Effector memory CD8-positive, alpha-beta T cell (primary cell): ENCODE data around the gene SLC30A1.
A peak's percentile ranks its signal among the peaks of the same experiment; 100 is the strongest.
"Not testable (repeated sequence)": the region's sequence is repeated elsewhere in the genome, so short reads cannot be mapped to it uniquely, and the experiment has no call there.

Experiments used
- ATAC-seq: fragments of 150-1000 bp; cut with Tn5 transposase; replicated peaks from 2 replicates; pipeline ENCODE4 v1.10.0; 2021; ENCODE audit warnings: mild to moderate bottlenecking, moderate library complexity
- DNase-seq, 3 experiments: peaks; one replicate each; pipeline ENCODE4 v3.0.0; 2021
- H3K27ac Mint-ChIP-seq, 2 donors: one replicate each; pipeline ENCODE4 v1.8.0; 2022; ENCODE audit warnings: mild to moderate bottlenecking in 2 of 2, mixed read lengths in 2 of 2, moderate library complexity in 2 of 2
- H3K27me3 Mint-ChIP-seq, 2 donors: one replicate each; pipeline ENCODE4 v1.8.0; 2022; ENCODE audit warnings: mixed read lengths in 2 of 2
- H3K36me3 Mint-ChIP-seq: one replicate; pipeline ENCODE4 v1.8.0; 2022; ENCODE audit warnings: mild to moderate bottlenecking, moderate library complexity, mixed read lengths; ENCODE audit not compliant: insufficient read depth
- H3K4me1 Mint-ChIP-seq, 2 donors: one replicate each; pipeline ENCODE4 v1.8.0; 2022; ENCODE audit warnings: low read depth in 2 of 2, mixed read lengths in 2 of 2
- H3K4me3 Mint-ChIP-seq, 2 donors: one replicate each; pipeline ENCODE4 v1.8.0; 2022; ENCODE audit warnings: mild to moderate bottlenecking in 2 of 2, mixed read lengths in 2 of 2, moderate library complexity in 2 of 2
- H3K9me3 Mint-ChIP-seq, 2 donors: one replicate each; pipeline ENCODE4 v1.8.0; 2022; ENCODE audit warnings: mixed read lengths in 2 of 2

The SLC30A1 gene

DNA sequence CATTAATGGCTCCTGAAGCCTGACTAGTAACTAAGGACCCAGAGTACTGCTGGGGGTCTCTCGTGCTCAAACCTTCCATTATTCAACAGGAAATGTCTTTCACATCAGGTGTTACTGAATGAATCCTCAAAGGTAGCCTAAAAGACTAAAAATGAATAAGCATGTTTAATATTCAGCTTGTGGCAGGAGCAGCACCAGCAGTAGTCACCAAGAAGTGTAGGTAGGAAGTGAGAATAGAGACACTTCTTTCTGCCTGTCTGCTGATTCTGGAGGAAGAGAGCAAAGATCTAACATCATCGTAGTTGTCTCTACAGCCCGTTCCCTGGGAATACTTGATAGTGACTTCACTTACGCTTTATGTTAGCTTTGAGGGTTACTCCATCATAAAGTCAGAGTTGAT lies 7.6 kb upstream of the SLC30A1 start:
- no peak for DNase-seq
- H3K36me3 Mint-ChIP-seq, result no peaks in the 10 kb centered on the region
- H3K4me3 Mint-ChIP-seq, result no peak overlapping the region
- no peaks in the 10 kb centered on the region for H3K9me3 Mint-ChIP-seq
- peaks cover 2 to 8% of the 10 kb centered on the region in 2 donors for H3K4me1 Mint-ChIP-seq
- no peak overlapping the region for H3K27ac Mint-ChIP-seq
- peaks cover 0 to 5% of the 10 kb centered on the region in 2 donors for H3K27me3 Mint-ChIP-seq
- no peak for ATAC-seq

DNA sequence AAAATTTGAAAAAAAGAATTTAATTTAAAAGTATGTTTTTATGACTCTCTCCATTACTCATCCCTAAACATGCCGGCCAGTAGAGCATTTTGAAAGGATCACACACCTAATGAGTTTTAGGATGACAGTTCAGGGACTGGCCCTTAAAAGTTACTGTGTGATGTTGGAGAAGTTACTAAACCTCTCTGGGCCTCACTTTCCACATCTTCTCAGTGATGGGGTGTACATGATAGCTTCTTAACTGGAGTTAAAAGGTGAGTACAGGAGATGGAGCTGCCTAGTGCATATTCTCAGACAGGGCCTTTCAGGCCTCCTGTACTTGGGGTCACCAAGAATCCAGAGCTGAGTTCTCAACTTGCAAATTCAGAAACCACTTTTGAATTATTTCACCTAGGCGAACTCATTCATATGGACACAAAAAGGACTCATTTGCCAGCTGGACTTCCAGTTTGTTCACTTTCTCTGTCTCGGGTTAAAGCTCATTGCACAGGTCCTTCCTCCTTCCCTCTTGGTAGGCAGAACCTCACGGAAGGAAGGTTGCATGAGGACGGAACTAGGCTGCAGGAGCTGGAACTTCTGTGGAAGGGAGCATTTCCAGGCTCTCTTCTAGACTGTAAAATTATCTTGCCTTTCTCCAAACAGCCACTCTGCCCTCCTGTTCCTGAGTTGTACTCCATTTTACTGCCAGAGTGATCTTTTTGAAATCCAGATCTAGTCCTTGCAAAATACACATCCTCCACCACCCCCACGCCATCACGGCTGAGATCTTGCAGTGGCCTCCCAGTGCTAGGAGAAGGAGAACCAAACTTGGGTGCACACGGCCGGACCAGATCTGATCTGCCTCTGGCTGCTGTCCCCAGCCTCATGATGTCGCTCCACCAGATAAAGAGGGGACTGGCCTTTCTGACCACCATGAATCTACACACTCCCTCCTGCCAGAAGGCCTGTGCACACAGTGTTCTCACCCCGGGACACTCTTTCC lies 4.3 kb upstream of the SLC30A1 start:
- peaks cover 9 to 20% of the 10 kb centered on the region in 2 donors for H3K4me1 Mint-ChIP-seq
- no peaks in the 10 kb centered on the region for H3K27me3 Mint-ChIP-seq
- H3K27ac Mint-ChIP-seq, result no peak overlapping the region
- H3K36me3 Mint-ChIP-seq, result peaks cover 6% of the 10 kb centered on the region
- ATAC-seq (no peak), DNase-seq (no peak)
- H3K9me3 Mint-ChIP-seq, result no peaks in the 10 kb centered on the region
- no peak overlapping the region for H3K4me3 Mint-ChIP-seq

DNA sequence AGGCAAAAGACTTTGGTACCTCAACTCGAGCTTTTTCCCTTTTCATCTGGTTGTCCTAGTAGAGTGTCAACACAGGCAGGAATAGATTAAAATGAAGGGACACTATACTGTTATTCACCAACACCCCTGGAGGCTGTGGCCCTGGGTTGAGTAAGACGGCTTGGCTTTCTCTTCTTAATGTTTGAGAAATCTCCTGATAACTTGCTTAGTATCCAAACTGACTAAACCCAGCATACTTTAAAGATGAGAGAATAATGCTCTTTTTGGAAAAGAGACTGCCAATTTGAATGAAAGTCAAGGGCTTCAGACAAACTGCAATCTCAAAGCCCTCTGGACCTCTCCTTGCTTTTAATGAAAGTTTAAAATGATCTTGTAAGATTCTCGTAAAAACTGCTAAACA lies 2.6 kb upstream of the SLC30A1 start:
- Mint-ChIP-seq H3K9me3 (no peaks in the 10 kb centered on the region), H3K36me3 (peaks cover 11% of the 10 kb centered on the region), H3K27me3 (no peaks in the 10 kb centered on the region), H3K4me3 (no peak overlapping the region), H3K4me1 (peaks cover 11 to 29% of the 10 kb centered on the region in 2 donors), H3K27ac (peak overlapping the region in 1 of 2 donors; percentile 71)
- DNase-seq, result no peak
- no peak for ATAC-seq

DNA sequence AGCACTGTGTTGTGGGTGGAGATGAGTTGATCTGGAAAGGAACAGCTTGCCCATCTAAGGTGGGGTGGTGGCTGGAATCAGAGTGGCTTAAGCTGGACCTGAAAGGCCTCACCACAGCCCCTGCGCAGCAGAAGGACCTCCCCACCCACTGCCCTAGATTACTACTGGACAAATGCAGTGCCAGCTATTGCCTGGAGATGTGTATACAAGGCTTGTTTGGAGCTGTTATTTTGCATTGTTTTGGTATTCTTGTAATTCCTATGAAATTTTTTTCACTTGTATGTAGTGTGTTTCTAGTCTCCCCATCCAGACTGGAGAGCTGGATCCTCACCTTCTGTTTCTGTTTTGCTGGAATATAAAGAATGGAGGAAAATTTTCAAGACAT lies 1.3 kb upstream of the SLC30A1 start:
- DNase-seq, result no peak
- peak overlapping the region; percentile 48 to 59 for H3K27ac Mint-ChIP-seq

DNA sequence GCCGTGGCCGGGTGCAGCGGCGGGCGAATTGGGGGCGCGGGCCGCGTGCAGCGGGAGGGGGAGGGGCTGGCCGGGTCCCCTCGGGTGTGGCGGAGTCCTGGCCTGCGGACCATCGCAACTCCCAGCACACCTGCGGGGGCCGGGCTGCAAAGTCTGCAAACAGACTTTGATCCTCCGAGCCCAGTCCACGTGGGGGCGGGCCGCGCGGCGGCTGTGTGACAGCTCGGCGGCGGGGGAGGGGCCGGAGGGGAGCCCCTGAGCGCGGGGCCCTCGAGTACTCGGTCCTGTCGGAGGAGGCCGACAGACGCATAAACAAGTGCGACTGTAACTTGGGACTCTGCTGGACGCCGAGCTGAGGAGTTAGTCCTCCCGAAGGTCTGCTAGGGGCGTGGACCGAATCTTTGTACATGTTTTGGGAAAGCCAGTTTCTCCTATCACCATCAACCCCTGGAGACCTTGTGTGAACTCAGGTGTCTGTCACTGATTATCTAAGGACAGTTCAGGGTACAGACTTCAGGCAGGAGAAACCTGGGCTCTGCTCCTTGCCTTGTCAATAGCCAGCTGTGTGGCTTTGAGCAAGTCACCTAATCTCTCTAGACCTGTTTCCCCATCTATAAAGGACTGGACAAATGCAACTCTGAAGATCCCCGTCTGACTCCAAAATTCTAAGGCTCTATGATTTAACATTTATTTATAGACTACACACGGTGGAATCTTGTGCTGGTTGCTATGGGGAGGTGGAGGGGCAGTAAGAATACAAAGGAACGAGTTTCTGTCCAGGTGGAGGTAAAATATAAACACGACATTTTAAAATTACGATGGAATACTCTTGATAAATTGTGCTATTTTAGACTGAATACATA lies 710 bp upstream of the SLC30A1 start:
- DNase-seq, result peak in 1 of 3 experiments; percentile 63
- H3K4me1 Mint-ChIP-seq, result peaks cover 11 to 31% of the 10 kb centered on the region in 2 donors

More for the DNA sequence above, 1.3 kb upstream of the SLC30A1 start:
- no peaks in the 10 kb centered on the region for H3K9me3 Mint-ChIP-seq
- H3K4me1 Mint-ChIP-seq, result peaks cover 11 to 29% of the 10 kb centered on the region in 2 donors
- H3K36me3 Mint-ChIP-seq, result peaks cover 11% of the 10 kb centered on the region
- no peak for ATAC-seq
- peak overlapping the region; percentile 88 to 91 for H3K4me3 Mint-ChIP-seq
- no peaks in the 10 kb centered on the region for H3K27me3 Mint-ChIP-seq

DNA sequence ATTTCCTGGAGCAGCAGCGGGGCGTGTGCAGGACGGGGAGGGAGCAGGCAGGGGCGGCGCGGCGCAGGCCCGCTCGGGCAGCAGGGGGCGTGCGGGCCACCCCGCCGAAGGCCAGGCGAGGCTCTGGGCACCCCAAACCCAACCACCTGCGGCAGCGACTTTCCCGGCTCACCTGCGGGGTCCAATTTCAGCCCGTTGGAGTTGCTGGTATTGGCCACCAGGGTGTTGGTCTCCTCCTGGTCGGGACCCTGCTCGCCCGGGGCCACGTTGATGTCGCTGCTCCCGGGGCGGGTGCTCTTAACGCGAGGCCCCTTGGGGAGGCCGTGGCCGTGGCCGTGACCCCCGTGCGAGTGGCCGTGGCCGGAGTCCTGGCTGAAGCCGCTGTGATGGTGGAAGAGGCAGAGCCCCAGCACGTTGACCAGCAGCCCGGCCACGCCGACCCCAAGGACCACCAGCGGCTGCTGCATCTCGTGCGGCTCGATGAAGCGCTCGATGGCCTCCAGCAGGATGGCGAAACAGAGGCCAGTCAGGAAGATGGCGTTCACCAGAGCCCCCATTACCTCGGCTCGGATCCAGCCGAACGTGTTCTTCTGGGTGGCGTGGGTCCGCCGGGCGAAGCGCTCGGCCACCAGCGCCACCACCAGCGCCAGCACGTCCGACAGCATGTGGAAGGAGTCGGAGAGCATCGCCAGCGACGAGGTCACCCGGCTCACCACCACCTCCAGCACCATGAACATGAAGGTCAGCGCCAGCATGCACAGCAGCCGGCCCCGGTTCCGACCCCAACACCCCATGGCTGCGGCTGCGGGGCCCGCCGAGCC lies 932 bp downstream of the SLC30A1 start:
- ATAC-seq (peak; percentile 45), DNase-seq (peak; percentile 66 to 71 (median 68))
- H3K27ac Mint-ChIP-seq, result peak overlapping the region; percentile 58 to 76
- peaks cover 11 to 39% of the 10 kb centered on the region in 2 donors for H3K4me1 Mint-ChIP-seq
- no peaks in the 10 kb centered on the region for H3K27me3 Mint-ChIP-seq
- no peaks in the 10 kb centered on the region for H3K9me3 Mint-ChIP-seq
- peaks cover 22% of the 10 kb centered on the region for H3K36me3 Mint-ChIP-seq
- H3K4me3 Mint-ChIP-seq, result peak overlapping the region; percentile 88 to 91

More for the DNA sequence above, 710 bp upstream of the SLC30A1 start:
- H3K27ac Mint-ChIP-seq, result peak overlapping the region; percentile 48 to 59
- H3K9me3 Mint-ChIP-seq, result no peaks in the 10 kb centered on the region
- ATAC-seq, result peak; percentile 46
- peaks cover 15% of the 10 kb centered on the region for H3K36me3 Mint-ChIP-seq
- peak overlapping the region; percentile 88 to 91 for H3K4me3 Mint-ChIP-seq
- no peaks in the 10 kb centered on the region for H3K27me3 Mint-ChIP-seq

DNA sequence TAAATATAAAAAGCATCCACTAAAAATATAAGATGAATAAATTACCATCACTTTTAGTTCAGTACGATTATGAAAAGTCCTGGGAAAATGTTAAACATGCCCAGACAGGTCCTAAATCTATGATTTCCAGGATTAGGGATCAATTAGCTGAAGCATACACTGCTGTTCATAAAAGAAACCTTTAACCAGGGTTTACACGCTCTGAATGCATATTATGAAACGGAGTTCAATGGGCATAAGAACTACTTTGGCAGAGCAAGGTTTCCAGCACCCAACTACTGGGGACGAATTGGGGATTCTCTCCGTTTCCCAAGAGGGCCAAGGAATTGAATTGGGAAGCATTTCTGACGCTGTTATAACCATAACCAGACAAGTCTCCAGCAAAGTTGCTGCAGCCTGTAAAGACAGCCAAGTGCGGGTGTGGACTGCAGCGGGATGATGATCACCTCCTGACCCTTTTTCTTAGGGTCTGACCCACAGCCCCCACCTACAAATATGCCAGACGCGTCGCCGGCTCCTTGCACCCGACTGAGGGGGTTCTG lies 1.6 kb downstream of the SLC30A1 start:
- Mint-ChIP-seq H3K9me3 (no peaks in the 10 kb centered on the region), H3K4me1 (peaks cover 11 to 39% of the 10 kb centered on the region in 2 donors), H3K36me3 (peaks cover 22% of the 10 kb centered on the region), H3K27ac (peak overlapping the region; percentile 58 to 76), H3K27me3 (no peaks in the 10 kb centered on the region), H3K4me3 (peak overlapping the region; percentile 88 to 91)
- ATAC-seq, result no peak
- DNase-seq, result no peak

DNA sequence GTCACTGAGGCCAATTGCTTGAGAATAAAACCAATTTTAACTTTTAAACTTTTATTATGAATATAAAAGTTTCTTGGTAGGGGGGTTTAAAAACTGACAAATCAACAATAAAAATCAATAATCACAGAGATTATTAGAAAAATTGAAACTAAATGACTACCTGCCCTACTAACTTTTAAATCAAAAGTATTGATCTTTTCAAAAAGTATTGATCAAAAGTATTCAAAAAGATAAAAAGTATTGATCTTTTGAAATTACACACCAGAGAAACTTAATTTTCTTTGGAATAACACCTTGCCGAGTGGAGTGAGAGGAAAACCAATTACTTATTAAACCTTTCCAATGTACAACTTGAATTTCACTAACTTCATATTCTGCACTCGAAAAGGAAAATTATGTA lies 2.2 kb downstream of the SLC30A1 start:
- DNase-seq, result no peak
- Mint-ChIP-seq H3K27ac (no peak overlapping the region), H3K4me1 (peaks cover 9 to 33% of the 10 kb centered on the region in 2 donors), H3K4me3 (peak overlapping the region; percentile 88 to 91), H3K36me3 (peaks cover 22% of the 10 kb centered on the region), H3K9me3 (no peaks in the 10 kb centered on the region), H3K27me3 (no peaks in the 10 kb centered on the region)
- no peak for ATAC-seq

DNA sequence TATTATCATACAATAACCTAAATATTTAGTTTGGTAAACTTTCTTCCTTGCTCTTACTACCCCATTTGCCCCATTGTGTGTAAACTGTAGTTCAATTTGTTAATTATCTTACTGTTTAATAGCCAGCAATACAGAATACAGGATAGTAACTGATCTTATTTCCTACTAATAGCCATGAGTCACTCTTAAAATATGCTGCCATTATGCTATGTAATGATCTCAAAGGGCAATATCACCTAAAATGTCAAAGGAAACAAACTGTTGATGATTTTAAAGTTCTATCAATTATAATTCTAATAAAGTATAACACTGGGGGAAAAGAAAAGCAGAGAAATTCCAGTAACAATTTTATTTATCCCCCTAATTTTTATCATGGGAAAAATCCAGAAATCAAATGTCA lies 4.3 kb downstream of the SLC30A1 start:
- no peaks in the 10 kb centered on the region for H3K9me3 Mint-ChIP-seq
- H3K36me3 Mint-ChIP-seq, result peaks cover 22% of the 10 kb centered on the region
- no peak overlapping the region for H3K27ac Mint-ChIP-seq
- no peak overlapping the region for H3K4me3 Mint-ChIP-seq
- peaks cover 4 to 20% of the 10 kb centered on the region in 2 donors for H3K4me1 Mint-ChIP-seq
- no peaks in the 10 kb centered on the region for H3K27me3 Mint-ChIP-seq
- ATAC-seq (no peak), DNase-seq (no peak)

DNA sequence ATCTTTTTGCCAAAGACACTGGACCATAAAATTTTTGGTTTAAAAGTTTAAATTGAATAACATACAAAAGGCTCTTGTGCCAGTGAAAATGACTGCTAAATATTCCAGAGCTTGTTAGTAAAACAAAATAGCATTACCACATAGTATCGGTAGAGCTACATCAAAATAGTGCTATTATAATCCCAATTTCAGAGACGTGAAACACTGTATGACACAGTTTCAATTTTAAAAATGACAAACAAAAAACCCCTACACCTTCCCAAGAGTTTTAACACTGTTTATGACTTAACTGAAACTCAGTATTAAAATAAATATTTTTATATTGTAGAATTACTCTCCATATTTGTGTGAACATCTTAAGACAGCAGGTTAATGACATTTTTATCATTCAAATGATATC lies 7.0 kb downstream of the SLC30A1 start:
- peaks cover 2 to 13% of the 10 kb centered on the region in 2 donors for H3K4me1 Mint-ChIP-seq
- ATAC-seq (no peak), DNase-seq (no peak)
- H3K9me3 Mint-ChIP-seq, result no peaks in the 10 kb centered on the region
- no peaks in the 10 kb centered on the region for H3K27me3 Mint-ChIP-seq
- peaks cover 10% of the 10 kb centered on the region for H3K36me3 Mint-ChIP-seq
- no peak overlapping the region for H3K4me3 Mint-ChIP-seq
- no peak overlapping the region for H3K27ac Mint-ChIP-seq

DNA sequence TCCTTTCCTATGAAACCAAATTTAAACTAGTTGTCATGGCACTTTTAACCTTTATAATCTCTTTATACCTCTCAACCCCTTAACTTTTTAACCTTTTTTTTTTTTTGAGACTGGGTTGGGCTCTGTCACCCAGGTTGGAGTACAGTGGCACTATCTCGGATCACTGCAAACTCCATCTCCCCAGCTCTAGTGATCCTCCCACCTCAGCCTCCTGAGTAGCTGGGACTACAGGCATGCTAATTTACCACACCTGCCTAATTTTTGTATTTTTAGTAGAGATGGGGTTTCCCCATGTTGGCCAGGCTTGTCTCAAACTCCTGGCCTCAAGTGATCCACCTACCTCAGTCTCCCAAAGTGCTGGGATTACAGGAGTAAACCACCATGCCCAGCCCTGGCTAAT lies 8.6 kb downstream of the SLC30A1 start:
- H3K27me3 Mint-ChIP-seq, H3K4me1 Mint-ChIP-seq, ATAC-seq, H3K27ac Mint-ChIP-seq, DNase-seq, H3K9me3 Mint-ChIP-seq, H3K4me3 Mint-ChIP-seq: not testable (repeated sequence)
- peaks cover 10% of the 10 kb centered on the region for H3K36me3 Mint-ChIP-seq

DNA sequence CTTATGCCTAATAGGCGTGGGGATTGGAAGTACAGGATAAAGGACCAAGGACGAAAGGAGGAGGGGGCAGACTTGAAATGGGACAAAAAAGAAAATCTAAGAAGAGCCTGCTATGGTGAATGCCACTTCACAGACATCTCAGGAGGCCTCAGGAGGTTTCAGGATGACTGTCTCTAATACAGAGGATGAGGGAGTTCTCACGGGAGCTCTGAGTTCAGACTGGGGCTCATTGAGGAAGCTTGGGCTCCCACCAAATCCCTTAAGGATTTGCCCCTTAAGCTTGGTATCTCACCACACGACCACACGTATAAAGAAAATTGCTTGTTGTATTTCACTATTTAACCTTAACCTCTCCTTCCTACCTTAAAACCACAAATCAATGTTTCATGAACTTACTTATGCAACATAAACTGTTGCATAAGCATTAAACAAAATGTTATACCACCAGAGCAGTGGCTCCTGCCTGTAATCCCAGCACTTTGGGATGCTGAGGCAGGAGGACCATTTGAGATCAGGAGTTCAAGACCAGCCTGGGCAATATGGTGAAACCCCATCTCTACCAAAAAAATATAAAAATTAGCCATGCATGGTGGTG lies 12.4 kb downstream of the SLC30A1 start:
- no peaks in the 10 kb centered on the region for H3K9me3 Mint-ChIP-seq
- H3K27me3 Mint-ChIP-seq, result no peaks in the 10 kb centered on the region
- peaks cover 0 to 2% of the 10 kb centered on the region in 2 donors for H3K4me1 Mint-ChIP-seq
- DNase-seq (no peak), ATAC-seq (no peak)
- H3K27ac Mint-ChIP-seq, result no peak overlapping the region
- no peak overlapping the region for H3K4me3 Mint-ChIP-seq
- H3K36me3 Mint-ChIP-seq, result no peaks in the 10 kb centered on the region
